ENCODE data around the gene LMLN.

Gene LMLN

GRCh38 chr3:197940745-197941384 is 19.2 kb upstream of the LMLN start:
- TF ChIP-seq CTCF (IDR thresholded peaks at IDR 0.05; ENCODE audit: low read depth, low read length, missing control alignments), result no peak
- no peak for DNase-seq (ENCODE audit: extremely low read depth, low read depth)
- H3K4me3 ChIP-seq (replicated peaks; ENCODE audit: low read depth, low read length), result no peak overlapping the region

GRCh38 chr3:197942956-197943556 is 17.0 kb upstream of the LMLN start:
- no peak overlapping the region for H3K4me3 ChIP-seq (replicated peaks; ENCODE audit: low read depth, low read length)
- peak; percentile 35 for DNase-seq (ENCODE audit: extremely low read depth, low read depth)
- TF ChIP-seq CTCF (IDR thresholded peaks at IDR 0.05; ENCODE audit: low read depth, low read length, missing control alignments), result peak; percentile 76

- DNase-seq (ENCODE audit: extremely low read depth, low read depth), result no peak
- no peak for TF ChIP-seq CTCF (IDR thresholded peaks at IDR 0.05; ENCODE audit: low read depth, low read length, missing control alignments)
- peak overlapping the region; percentile 100 for H3K4me3 ChIP-seq (replicated peaks; ENCODE audit: low read depth, low read length)
Observed at GRCh38 chr3:197949191-197949777, 10.7 kb upstream of the LMLN start.

GRCh38 chr3:197949778-197950676 is 10.0 kb upstream of the LMLN start, which contains the start of gene RPL35A:
TSS of gene RPL35A (plus strand) at chr3:197950190. CDS start at chr3:197950968, 778 bp downstream.
- peak within 1 kb of the TSS; percentile 100 for H3K4me3 ChIP-seq (replicated peaks; ENCODE audit: low read depth, low read length)
- peak; percentile 95 for DNase-seq (ENCODE audit: extremely low read depth, low read depth)
- TF ChIP-seq CTCF (IDR thresholded peaks at IDR 0.05; ENCODE audit: low read depth, low read length, missing control alignments), result no peak

- H3K4me3 ChIP-seq (replicated peaks; ENCODE audit: low read depth, low read length), result peak overlapping the region; percentile 100
- TF ChIP-seq CTCF (IDR thresholded peaks at IDR 0.05; ENCODE audit: low read depth, low read length, missing control alignments), result no peak
- DNase-seq (ENCODE audit: extremely low read depth, low read depth), result no peak
Observed at GRCh38 chr3:197950677-197951061, 9.3 kb upstream of the LMLN start.

- DNase-seq (ENCODE audit: extremely low read depth, low read depth), result no peak
- no peak for TF ChIP-seq CTCF (IDR thresholded peaks at IDR 0.05; ENCODE audit: low read depth, low read length, missing control alignments)
- peak overlapping the region; percentile 100 for H3K4me3 ChIP-seq (replicated peaks; ENCODE audit: low read depth, low read length)
Observed at GRCh38 chr3:197951392-197951990, 8.5 kb upstream of the LMLN start.
